D721Med (cell line): ENCODE measurements around the gene HSF2.
A peak's percentile ranks its signal among the peaks of the same experiment; 100 is the strongest.

Source experiments
- DNase-seq: peaks from one replicate; pipeline ENCODE4 v3.0.0; 2011; ENCODE audit warnings: low spot score; ENCODE audit not compliant: insufficient read length
- FAIRE-seq: peaks from 2 replicates; lab custom pipeline; 2011; peaks lifted over from hg19 to GRCh38; lab: Jason Lieb, UNC
- TF ChIP-seq, protein P1 (sequence below): IDR thresholded peaks from 2 replicates; pipeline ENCODE4 v1.5.1; 2012; ENCODE audit warnings: mild to moderate bottlenecking, control low read depth; ENCODE audit not compliant: insufficient read depth; ENCODE audit errors: missing control alignments

Gene HSF2, protein sequence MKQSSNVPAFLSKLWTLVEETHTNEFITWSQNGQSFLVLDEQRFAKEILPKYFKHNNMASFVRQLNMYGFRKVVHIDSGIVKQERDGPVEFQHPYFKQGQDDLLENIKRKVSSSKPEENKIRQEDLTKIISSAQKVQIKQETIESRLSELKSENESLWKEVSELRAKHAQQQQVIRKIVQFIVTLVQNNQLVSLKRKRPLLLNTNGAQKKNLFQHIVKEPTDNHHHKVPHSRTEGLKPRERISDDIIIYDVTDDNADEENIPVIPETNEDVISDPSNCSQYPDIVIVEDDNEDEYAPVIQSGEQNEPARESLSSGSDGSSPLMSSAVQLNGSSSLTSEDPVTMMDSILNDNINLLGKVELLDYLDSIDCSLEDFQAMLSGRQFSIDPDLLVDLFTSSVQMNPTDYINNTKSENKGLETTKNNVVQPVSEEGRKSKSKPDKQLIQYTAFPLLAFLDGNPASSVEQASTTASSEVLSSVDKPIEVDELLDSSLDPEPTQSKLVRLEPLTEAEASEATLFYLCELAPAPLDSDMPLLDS

DNA sequence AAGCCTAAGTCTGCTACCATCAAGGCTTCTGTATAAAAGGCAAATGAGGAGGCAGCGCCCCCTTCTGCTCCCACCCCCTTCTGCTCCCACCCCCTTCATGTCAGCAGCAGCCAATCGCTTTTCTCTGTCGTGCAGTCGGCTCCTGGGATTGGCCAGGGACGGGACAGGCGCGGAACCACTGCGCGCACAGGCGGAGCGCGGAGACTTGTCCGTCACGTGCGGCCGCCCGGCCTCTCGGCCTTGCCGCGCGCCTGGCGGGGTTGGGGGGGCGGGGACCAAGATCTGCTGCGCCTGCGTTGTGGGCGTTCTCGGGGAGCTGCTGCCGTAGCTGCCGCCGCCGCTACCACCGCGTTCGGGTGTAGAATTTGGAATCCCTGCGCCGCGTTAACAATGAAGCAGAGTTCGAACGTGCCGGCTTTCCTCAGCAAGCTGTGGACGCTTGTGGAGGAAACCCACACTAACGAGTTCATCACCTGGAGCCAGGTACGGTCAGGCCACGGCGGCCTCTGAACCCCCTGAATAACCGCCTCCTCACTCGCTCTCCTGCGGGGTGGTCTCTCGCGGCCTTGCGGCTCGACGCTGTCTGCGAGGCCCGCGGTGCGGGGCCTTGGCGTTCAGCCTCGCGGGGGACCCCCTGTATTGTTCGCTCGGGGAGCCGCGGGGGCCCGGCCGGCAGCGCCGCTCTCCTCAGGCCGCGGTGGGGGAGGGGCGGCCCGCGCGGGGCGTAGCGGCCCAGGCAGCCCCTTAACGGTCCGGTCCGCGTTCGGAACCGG is at the start of gene HSF2:
Gene HSF2 (plus strand): TSS at position 305 of the 773 bp plus-strand sequence. CDS start 86 bp downstream, at position 391.
- DNase-seq (peak; percentile 44), FAIRE-seq (no peak)
- TF ChIP-seq, protein P1, sequence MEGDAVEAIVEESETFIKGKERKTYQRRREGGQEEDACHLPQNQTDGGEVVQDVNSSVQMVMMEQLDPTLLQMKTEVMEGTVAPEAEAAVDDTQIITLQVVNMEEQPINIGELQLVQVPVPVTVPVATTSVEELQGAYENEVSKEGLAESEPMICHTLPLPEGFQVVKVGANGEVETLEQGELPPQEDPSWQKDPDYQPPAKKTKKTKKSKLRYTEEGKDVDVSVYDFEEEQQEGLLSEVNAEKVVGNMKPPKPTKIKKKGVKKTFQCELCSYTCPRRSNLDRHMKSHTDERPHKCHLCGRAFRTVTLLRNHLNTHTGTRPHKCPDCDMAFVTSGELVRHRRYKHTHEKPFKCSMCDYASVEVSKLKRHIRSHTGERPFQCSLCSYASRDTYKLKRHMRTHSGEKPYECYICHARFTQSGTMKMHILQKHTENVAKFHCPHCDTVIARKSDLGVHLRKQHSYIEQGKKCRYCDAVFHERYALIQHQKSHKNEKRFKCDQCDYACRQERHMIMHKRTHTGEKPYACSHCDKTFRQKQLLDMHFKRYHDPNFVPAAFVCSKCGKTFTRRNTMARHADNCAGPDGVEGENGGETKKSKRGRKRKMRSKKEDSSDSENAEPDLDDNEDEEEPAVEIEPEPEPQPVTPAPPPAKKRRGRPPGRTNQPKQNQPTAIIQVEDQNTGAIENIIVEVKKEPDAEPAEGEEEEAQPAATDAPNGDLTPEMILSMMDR = peak; percentile 12

- FAIRE-seq (no peak), DNase-seq (no peak)
- TF ChIP-seq, protein P1 = no peak
These were observed 46.3 kb upstream of the HSF2 start for GRCh38 chr6:122352981-122353664.

DNA sequence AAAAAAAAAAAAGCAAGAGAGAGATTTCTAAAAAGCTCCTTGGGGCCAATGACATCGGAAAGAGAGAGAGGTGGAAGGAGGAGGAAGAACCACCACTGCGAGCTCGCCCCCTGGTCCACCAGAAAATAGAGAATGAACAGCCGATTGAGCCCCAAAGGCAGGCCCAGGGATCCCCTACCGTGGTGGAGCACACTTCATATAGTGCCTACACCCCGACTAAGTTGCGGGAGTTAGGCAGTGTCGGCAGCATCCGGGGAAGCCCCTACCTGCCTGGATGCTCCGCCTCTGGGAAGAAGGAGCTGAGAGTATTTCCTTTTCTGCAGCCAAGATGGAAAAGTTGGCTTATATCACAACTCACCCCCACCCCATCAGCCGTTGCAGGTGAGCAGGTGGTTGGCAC is 38.6 kb upstream of the HSF2 start:
- DNase-seq (no peak), FAIRE-seq (no peak)
- TF ChIP-seq, protein P1 = no peak

DNA sequence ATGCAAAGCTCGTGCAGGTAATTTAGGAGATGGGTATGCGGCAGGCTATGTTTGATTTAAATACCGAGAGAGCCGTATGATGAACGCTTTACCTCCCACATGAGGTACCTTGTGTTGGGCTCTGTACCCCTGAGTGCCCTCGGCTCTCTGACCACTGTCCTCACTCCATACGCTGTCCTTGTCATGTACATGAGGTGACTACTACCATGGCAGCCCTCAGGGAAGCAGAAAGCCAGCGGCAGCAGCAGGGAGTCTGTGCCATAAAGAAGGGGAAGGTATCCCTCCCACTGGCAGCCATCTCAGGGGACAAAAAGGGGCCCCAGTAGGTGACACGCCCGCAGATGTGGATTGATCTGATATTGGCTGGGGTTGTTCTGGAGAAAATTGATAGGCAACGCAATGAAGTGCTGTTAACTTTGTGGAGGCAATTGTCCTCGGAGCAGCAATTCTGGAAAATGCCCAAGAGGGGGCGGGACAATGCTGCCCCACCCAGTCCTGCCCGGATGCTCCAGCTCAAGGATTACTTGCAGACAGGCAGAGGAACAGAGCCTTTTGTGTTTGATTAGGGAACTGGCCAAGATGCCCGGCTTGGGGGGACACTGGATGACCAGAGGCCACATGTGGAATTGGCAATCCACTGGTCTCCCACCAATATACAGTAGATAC is 38.0 kb upstream of the HSF2 start:
- FAIRE-seq (no peak), DNase-seq (no peak)
- TF ChIP-seq, protein P1 = no peak

DNA sequence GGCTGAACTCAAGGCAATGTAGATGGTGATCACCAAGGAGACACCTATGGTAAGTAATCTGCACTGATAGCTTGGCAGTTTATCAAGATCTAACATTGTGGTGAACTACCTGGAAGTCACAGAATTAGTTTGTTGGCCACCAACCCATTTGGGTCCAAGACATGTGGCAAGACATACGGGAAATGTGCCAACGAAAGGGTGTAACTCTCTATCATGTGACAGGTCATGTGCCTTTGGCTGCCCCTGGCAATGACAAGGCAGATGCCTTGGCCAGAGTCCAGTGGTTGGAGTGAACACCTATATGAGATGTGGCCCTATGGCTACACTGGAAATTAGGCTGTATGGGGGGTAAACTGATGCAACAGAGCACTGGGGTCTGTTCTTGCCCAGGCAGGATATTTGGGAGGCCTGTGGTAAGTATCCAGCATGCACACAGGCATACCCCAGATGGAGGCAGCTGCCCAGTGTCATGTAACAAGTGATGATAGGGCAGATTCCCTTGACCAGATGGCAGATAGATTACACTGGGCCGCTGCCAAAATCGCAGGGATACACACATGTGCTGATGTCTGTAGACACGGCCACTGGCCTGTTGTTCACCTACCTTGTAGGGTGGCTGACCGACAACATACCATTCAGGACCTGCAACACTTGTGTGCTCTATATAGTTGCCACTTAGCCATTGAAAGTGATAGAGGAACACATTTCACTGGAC is 35.5 kb upstream of the HSF2 start:
- FAIRE-seq (no peak), DNase-seq (no peak)
- TF ChIP-seq, protein P1 = no peak

GRCh38 chr6:122365775-122366403 is 33.6 kb upstream of the HSF2 start:
- FAIRE-seq = no peak
- no peak for DNase-seq
- TF ChIP-seq, protein P1 = no peak
